ENCODE data around the gene RREB1. TPM values are rescaled to one million over a fixed set of nuclear protein-coding genes. Genes with fewer than 3 reads are reported as not detected.

RREB1 gene
- total and polyA plus RNA-seq, 3 donors from 2014 or later: 30.0 to 79.2 (median 75.0) TPM

GRCh38 chr6:7249946-7250643 lies 142.3 kb downstream of the RREB1 start:
- H3K36me3 ChIP-seq (ENCODE audit: low read depth, missing control alignments): no peaks in the 10 kb centered on the region
- H3K27ac ChIP-seq: no peak overlapping the region
- H3K27me3 ChIP-seq: no peaks in the 10 kb centered on the region
- no peak for TF ChIP-seq CTCF (IDR thresholded peaks at IDR 0.05)
- 70 to 81% methylated on average over 5 to 7 of the region's 7 CpGs for WGBS, 2 donors
- H3K9me3 ChIP-seq: no peaks in the 10 kb centered on the region
- DNase-seq: no peak
- no peaks in the 10 kb centered on the region for H3K4me1 ChIP-seq
- no peak overlapping the region for H3K4me3 ChIP-seq
- intact Hi-C loops (cut with DNase I; ENCODE audit: low total_unique reads): loop anchor here (10.0 kb wide), 1 partner anchor 525 kb away; no protein-coding TSS in a partner anchor

GRCh38 chr6:7250812-7251211 lies 143.1 kb downstream of the RREB1 start:
- H3K36me3 ChIP-seq (ENCODE audit: low read depth, missing control alignments): no peaks in the 10 kb centered on the region
- H3K27me3 ChIP-seq: no peaks in the 10 kb centered on the region
- no peak for DNase-seq
- no peak overlapping the region for H3K4me3 ChIP-seq
- no peaks in the 10 kb centered on the region for H3K9me3 ChIP-seq
- 87 to 93% methylated on average over 8 of the region's 8 CpGs for WGBS, 2 donors
- H3K4me1 ChIP-seq: no peaks in the 10 kb centered on the region
- intact Hi-C loops (cut with DNase I; ENCODE audit: low total_unique reads): no loop called here
- H3K27ac ChIP-seq: no peak overlapping the region
- TF ChIP-seq POLR2A (IDR thresholded peaks at IDR 0.05) (no peak), CTCF (IDR thresholded peaks at IDR 0.05) (no peak)

DNA sequence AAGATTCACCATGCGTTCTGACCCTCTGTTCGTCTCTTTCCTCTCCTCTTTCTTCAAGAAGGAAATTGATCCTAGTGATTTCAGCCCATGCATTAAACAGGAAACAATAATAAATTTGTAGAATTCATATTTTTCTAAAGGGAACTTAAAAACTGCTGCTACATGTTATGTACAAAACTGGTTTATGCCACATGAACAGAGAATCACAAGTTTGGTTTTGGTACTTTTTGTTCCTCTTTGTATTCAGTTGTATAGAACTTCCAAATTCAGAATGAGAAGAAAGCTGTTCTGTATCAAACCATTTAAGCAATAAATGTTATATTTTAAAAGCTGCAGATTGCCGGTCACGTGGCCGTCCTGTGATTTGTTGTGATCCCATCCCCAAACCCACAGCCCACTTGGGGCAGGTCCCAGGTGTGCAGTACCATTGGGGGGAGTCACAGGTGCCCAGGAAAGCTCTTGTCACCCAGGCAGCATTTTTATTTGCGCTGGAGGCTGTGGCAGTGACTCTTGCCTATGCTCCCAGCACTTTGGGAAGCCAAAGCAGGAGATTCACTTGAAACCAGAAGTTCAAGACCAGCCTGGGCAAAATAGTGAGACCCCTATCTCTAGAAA lies 144.0 kb downstream of the RREB1 start:
- H3K9me3 ChIP-seq: no peaks in the 10 kb centered on the region
- TF ChIP-seq CTCF (IDR thresholded peaks at IDR 0.05) (no peak), POLR2A (IDR thresholded peaks at IDR 0.05) (no peak)
- no peak overlapping the region for H3K4me3 ChIP-seq
- DNase-seq: no peak
- H3K36me3 ChIP-seq (ENCODE audit: low read depth, missing control alignments): no peaks in the 10 kb centered on the region
- no peaks in the 10 kb centered on the region for H3K4me1 ChIP-seq
- H3K27ac ChIP-seq: no peak overlapping the region
- WGBS, 2 donors: 83 to 88% methylated on average over 6 of the region's 6 CpGs
- no peaks in the 10 kb centered on the region for H3K27me3 ChIP-seq
- intact Hi-C loops (cut with DNase I; ENCODE audit: low total_unique reads): no loop called here

DNA sequence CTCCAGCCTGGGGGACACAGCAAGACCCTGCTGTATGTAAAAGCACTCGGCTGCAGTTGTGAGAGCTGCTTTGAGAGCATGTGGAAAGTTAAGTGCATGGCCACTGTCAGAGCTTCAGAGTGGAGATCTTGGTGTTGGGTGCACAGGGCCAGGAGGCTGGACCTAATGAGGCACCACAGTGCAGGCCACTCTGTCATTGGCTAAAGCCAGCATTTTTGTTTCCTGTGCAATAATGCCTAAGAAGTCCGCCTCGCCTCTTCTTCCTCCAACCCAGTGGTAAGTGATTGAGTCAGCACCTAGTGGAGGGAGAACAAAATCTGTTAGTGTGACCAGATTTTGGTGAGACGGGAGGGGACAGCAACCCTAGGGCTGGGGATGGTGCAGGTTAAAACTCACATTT lies 144.6 kb downstream of the RREB1 start:
- intact Hi-C loops (cut with DNase I; ENCODE audit: low total_unique reads): no loop called here
- H3K36me3 ChIP-seq (ENCODE audit: low read depth, missing control alignments): no peaks in the 10 kb centered on the region
- H3K4me3 ChIP-seq: no peak overlapping the region
- DNase-seq: no peak
- no peak for TF ChIP-seq CTCF (IDR thresholded peaks at IDR 0.05)
- TF ChIP-seq POLR2A (IDR thresholded peaks at IDR 0.05): no peak
- no peaks in the 10 kb centered on the region for H3K27me3 ChIP-seq
- no peak overlapping the region for H3K27ac ChIP-seq
- 90 to 92% methylated on average over 4 of the region's 4 CpGs for WGBS, 2 donors
- no peaks in the 10 kb centered on the region for H3K4me1 ChIP-seq
- H3K9me3 ChIP-seq: no peaks in the 10 kb centered on the region

Measured in testis (tissue), 3 donors.